ENCODE results near the gene MAGT1.
"Not testable (repeated sequence)": the region's sequence is repeated elsewhere in the genome, so short reads cannot be mapped to it uniquely, and the experiment has no call there.

Gene MAGT1

DNA sequence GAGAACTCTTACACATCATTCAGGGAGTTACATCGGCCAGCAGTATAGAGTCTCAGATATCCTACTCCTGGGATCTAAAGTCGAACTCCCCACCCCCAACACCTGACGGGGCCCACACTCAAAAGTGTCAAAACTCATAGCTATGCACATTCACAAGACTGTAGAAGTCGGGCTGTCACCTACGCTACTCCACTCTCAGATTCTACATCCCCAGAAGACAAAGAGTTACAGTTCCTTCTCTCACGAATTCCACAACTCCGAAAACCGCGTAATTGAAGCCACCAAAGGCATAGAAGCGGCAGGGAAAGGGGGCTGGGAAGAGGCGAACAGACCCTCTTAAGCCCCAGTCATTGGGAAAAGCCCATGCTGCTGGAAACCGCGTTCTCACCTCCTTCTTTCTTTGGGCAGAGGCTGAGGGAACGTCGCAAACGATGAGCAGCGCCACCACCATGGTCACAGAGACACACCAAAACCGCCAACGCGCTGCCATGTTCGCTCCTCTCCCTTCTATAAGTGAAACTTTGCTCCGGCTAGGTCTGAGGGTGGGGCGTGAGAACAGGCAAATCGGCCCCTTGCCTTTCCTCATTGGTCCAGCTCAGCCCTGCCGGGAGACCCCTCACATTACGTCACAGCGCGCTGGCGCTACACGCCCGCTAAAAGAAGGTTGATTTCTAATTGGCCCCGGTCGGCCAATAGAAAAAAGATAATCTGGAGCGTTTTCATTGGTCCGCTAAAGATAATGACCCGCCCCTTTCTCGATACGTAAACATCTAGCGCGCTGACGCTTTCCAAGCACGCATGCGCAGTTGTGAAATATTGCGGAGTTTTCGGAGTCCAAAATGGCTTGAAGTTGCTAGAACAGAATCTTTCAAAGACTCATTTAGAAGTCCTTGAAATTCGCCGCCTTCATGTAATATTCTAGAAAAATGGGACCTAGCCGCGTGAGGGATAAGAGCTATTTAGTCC lies at the start of gene MAGT1:
Gene MAGT1, minus strand, starts transcription at position 515 of the 966 bp plus-strand sequence. Its CDS starts 25 bp downstream, at position 490.
- DNase-seq (ENCODE audit: low read depth, low spot score): peak; percentile 82

DNA sequence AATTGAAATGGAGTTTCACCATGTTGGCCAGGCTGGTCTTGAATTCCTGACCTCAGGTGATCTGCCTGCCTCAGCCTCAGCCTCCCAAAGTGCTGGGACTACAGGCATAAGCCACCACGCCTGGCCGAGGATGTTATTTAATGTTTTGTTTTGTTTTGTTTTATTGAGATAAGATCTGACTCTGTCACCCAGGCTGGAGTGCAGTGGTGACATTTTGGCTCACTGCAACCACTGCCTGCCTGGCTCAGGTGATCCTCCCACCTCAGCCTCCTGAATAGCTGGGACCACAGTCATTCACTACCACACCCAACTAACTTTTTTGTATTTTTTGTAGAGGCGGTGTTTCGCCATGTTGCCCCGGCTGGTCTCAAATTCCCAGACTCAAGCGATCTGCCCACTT lies 49.8 kb upstream of the MAGT1 start:
- not testable (repeated sequence) for DNase-seq (ENCODE audit: low read depth, low spot score)

DNA sequence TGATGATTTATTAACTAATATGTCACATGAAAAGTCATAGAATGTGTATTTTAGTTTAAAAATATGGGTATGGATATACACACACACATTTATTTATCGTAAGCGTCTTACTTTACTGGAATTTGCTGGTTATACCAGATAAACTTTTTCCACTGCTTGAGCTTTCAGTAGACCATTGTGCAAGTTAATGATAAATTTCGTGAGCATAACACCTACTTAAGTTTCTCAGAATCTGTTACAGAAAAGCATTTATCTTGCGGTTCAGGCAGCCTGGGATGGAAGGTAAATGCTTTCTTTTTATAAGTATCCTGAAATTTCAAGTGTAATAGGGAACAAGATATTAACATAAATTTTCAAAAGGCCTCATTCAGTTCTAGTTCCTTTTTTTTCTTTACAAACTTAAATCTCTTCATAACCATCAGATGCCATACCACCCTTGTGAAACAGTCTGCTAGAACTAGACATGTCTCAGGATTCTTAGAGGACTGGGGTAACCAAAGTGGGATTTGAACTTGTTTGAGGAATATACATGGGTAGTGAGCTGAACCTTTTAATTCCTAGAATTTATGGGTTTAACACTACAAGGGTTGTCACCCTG lies 42.9 kb upstream of the MAGT1 start:
- no peak for DNase-seq (ENCODE audit: low read depth, low spot score)

DNA sequence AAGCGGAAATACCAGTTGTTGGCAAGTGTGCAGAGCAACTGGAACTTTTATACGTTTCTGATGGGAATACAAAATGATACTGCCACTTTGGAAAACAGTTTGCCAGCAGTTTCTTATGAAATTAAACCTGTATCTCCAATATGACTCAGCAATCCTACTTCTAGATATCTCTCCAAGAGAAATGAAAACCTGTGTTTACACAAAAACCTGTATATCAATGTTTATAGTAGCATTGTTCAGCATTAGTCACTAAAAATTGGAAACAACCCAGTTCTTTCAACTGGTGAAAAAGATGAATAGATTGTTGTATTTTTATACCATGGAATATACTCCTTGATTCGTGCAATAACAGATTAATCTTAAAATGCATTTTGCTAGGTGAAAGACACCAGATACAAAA lies 42.1 kb upstream of the MAGT1 start:
- no peak for DNase-seq (ENCODE audit: low read depth, low spot score)

DNA sequence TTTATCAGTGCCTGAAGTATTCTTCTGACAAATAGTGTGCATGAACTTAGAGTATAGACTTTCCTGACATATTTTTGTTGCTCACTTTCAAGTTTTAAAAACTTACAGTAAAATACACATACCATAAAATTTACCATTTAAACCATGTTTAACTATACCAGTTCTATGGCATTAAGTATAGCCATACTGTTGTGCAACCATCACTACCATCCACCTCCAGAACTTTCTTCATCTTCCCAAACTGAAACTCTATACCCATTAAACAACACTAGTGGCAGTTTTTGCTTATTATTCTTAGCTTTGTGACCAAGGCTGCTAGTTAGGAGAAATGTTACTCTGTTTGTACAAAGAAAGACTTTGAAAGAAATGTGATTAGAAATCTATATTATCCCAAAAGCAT lies 41.1 kb upstream of the MAGT1 start:
- no peak for DNase-seq (ENCODE audit: low read depth, low spot score)

DNA sequence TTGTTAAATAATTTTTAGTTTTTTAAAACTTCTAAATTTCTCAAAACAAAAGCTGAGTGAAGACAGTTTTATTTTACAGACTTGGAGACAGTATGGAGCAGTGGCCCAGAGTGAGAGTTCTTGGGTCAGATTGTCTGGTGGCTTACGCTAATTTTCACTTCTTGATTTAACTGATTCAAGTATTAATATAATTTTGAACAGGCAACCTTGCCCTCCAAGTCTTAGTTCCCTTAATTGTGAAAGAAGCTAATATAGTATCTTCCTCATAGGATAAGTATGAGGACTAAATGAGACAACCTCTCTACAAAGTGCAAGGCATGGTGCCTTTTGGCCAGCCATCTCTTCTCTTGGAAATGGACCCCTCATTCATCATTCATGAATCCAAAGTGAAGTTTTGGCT lies 40.7 kb upstream of the MAGT1 start:
- DNase-seq (ENCODE audit: low read depth, low spot score): no peak

DNA sequence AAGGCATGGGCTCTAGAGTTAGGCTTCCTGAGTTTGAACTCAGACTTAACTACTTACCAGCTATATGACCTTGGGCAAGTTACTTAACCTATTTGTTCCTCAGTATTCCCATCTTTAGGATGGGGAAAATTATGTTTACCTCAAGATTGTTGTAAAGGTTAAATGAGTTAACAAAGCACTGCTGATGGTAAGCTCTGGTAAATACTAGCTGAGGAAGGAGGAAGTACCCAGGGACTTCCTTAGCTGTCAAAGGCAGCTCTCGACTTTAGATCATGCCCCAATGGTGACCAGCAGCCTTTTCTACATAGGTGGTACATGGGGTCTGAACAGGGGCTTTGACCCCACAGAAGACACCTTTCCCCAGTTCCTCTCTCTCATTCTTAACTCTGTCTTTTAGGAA lies 35.3 kb upstream of the MAGT1 start:
- no peak for DNase-seq (ENCODE audit: low read depth, low spot score)

DNA sequence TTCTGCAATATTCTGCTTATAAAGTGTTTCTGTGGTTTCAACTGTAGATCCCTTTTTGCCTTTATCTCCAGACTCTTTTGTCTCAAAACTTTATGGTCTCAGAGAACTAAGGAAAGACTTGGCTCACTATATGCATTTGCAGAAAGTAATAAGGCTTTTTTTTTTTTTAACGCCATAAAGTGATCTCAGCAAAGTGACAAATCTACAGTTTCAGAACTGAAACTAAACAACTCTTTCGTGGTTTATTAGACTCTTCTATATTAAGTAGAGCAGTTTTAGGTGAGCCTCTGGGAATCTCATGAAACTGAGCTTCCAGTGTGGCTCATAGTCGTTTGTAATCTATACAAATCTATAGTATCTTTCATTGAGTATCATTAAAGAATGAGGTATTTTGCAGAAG lies 30.5 kb upstream of the MAGT1 start:
- no peak for DNase-seq (ENCODE audit: low read depth, low spot score)

DNA sequence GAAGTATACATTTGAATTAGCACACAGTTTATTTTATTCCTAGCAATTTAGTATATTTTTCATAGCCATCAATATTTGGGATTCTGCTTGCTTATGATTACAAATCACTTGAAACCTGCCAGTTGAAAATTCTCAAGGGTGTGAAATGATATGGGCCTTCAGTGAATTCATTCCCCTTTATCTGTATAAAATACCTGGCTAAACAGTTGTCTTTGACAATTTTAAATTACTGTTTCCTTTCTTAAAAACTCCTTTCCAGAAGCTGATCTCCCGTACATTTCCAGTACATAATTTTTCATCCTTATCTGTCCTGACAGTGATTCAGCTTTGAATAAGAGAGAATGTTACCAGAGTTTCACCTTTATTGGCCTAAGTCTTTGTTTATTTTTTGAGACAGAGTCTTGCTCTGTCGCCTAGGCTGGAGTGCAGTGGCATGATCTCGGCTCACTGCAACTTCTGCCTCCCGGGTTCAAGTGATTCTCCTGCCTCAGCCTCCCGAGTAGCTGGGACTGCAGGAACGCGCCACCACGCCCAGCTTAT lies 29.2 kb upstream of the MAGT1 start:
- no peak for DNase-seq (ENCODE audit: low read depth, low spot score)

DNA sequence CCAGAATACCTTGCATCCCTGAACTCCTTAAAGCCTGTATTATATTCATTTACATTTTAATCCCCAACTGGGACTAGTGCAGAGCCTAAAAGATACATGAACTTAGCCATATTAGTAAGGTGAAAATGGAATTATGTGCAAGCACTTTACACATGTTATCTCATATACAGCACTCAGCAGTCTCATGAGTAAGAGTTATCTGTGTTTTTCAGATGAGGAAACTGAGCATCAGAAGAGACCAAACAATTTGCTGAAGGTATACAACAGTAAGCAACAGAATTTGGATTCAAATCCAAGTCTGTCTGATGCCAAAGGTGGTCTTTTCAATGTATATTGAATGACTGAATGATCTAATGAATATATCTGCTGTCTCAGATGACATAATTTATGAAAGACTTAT lies 27.6 kb upstream of the MAGT1 start:
- DNase-seq (ENCODE audit: low read depth, low spot score): no peak

DNA sequence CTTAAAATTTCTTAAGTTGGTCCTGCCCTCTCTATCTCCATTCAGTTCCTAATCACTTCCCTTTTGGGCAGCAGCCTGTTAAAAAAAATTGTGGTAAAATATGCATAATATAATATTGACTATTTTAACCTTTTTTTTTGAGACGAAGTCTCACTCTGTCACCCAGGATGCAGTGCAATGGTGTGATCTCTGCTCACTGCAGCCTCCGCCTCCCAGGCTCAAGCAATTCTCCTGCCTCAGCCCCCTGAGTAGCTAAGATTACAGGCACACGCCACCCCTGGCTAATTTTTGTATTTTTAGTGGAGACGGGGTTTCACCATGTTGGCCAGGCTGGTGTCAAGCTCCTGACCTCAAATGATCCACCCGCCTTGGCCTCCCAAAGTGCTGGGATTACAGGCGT lies 24.1 kb upstream of the MAGT1 start:
- not testable (repeated sequence) for DNase-seq (ENCODE audit: low read depth, low spot score)

DNA sequence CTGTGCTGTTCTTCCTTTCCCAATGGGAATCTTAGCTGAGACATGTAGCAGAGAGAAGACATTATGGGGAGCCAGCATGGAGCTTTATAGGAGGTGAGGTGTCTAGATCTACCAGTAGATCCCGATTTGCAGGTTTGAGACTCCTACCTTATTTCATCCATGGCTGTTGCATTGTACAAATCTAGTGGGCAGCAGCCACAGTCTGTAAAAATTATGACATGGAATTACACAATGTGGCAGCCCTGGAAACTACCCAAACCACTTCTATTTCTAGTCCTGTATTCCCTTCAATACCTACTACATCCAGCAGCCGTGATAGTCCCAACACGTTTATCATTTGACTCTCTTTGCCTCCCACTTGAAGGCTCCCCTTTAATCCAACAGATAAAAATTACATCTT lies 23.3 kb upstream of the MAGT1 start:
- no peak for DNase-seq (ENCODE audit: low read depth, low spot score)

DNA sequence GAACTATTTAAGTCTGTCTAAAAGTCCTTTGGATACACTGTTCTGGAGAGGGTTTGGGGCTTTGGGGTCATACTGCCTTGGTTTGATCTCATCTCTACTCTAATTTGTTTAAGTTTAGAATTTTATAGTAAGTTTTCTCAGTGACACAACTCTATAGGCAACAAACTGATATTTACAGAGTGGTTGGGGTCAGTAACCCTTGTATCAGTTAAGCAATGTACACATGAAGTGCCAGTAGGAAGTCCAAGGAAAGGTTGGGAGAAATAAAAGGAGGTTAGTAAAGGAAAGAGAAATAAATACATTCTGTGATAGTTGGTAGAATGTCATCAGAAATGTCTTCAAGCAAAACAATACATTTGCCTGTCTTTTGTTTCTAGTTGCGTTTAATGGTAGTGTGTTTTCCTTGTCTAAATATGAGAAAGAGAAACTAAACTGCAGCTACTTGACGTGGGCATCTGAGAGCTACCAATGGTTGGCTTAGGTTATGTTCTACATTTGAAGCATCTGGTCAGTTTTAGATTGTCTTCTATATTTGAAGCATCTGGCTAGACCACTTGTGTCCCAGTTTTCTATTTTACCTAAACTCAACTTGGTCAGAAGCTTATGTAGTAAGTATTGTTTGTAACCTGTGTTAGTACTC lies 22.2 kb upstream of the MAGT1 start:
- no peak for DNase-seq (ENCODE audit: low read depth, low spot score)

DNA sequence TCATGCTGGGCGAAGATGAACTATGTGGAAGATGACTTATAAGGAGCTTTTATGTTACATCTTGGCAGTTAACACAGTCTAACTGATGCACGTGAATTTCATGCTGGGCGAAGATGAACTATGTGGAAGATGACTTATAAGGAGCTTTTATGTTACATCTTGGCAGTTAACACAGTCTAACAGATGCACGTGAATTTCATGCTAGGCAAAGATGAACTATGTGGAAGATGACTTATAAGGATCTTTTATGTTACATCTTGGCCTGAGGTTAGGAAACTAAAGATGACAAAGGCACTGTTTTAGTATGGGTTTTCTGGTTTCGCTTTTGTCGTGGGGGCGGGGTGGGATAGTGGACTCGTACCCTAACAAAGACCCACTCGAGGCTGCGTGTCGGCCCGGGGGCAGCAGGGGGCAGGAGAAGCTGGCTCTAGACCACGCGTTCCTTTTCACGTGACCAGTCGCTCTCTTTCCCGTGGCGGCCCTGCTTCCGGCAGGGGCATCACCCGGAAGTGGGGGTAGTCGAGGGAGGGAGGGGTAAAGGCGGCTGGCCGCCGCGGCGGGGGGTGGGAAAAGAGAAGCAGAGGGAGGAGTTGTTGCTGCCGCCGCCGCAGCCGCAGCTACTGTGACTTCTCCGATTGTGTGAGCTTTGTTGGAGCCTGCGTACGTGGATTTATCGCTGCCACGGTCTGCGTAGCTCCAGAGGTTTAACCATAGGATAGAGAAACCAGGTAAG lies 15.0 kb upstream of the MAGT1 start, which contains the start of gene ATP7A:
Gene ATP7A, plus strand, starts transcription at position 586 of the 733 bp plus-strand sequence. CDS start 60,949 bp downstream, outside the sequence.
- peak; percentile 86 for DNase-seq (ENCODE audit: low read depth, low spot score)

DNA sequence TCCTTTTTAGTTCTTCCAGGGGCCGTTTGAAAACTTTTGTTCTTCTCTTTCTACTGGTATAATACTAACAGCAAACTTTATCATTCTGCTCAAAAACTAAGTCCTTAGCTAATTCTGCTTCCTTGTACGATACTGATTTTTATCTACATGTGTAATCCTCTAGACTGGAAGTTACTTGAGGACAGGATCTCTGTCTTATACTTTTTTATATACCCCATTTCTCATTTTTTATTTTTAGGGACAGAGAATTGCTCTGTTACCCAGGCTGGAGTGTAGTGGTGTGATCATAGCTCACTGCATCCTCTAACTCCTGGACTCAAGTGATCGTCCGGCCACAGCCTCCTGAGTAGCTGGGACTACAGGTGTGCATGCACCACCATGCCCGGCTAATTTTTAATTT lies 6.3 kb upstream of the MAGT1 start:
- no peak for DNase-seq (ENCODE audit: low read depth, low spot score)

DNA sequence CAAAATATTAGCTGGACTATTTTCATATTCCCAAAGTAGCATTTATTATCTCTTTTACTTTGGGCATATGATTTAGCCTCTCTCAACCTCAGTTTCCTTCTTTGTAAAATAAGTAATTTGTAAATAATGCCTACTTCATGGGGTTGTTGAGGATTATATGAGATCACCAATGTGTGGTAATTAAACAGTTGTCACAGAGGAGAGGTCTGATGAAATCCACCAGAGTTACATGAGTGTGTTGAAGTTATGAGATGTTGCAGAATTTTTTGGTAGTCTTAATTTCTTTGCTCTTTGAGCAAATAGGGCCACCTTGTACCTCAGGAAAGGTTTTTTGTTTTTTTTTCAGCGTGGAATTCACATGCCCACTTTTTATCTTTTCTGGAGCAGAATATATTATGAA lies 5.5 kb upstream of the MAGT1 start:
- no peak for DNase-seq (ENCODE audit: low read depth, low spot score)

DNA sequence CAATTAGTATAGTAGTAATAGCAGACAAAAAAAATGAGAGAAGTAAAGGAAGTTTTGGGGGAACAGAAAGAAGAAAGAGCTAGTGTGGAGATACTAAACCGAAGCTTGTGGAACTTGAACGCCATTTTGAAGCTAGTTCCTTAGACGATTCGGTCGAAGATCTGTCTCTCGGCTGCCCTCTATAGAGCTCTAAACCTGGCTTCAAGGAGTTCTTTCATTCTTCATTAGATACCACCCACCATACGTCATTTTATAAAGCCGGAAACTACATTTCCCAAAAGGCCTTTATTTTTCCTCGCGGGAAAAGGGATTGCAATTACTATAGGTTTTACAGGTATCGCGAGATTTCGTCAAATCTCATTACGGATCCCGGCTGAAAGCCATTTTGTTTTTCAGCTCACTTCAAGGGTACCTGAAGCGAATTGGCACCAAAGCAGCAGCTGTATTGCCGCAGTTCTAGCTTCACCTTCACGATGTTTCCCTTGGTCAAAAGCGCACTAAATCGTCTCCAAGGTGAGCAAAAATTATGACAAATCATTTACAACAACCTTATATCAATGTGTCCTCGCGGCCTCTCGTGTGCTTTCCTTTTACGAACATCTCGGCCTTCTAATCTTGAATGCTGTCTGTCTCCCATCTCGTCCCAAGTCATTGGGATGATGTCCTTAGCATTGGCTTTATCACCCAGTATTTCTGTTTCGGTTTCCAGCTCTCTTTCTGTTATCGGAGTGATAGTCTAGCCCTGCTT lies 4.0 kb upstream of the MAGT1 start, which contains the start of gene COX7B:
Gene COX7B, plus strand, starts transcription at position 388 of the 748 bp plus-strand sequence. Its CDS starts 86 bp downstream, at position 474.
- peak; percentile 51 for DNase-seq (ENCODE audit: low read depth, low spot score)

DNA sequence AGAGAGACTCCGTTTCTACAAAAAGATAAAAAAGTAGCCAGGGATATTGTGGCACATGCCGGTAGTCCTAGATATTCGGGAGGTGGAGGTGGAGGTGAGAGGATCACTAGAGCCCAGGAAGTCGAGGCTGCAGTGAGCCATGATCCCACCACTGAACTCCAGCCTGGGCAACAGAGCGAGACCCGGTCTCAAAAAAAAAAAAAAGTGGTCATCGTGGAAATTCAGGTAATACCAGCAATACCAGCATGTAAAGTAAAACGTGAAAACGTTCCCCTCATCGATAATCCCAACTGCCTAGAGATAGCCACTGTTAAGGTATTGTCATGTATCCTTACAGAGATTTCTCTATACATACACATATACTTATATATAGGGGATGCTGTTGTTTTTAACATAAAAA lies 1.5 kb downstream of the MAGT1 start:
- no peak for DNase-seq (ENCODE audit: low read depth, low spot score)

DNA sequence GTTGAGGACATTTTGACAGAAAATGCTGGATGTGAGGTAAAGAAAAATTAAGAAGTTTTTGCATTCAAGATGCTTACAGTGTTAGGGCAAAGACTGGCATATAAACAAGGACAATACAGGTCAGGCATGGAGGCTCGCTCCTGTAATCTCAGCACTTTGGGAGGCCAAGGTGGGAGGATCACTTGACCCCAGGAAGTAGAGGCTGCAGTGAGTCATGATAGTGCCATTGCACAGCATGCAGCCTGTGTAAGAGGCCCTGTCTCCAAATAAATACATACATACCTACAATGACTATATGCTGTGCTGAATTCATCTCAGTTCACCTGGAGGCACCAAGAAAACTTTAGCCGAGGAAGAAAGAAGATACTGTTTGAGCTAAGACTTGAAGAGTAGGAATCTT lies 2.3 kb downstream of the MAGT1 start:
- DNase-seq (ENCODE audit: low read depth, low spot score): no peak

DNA sequence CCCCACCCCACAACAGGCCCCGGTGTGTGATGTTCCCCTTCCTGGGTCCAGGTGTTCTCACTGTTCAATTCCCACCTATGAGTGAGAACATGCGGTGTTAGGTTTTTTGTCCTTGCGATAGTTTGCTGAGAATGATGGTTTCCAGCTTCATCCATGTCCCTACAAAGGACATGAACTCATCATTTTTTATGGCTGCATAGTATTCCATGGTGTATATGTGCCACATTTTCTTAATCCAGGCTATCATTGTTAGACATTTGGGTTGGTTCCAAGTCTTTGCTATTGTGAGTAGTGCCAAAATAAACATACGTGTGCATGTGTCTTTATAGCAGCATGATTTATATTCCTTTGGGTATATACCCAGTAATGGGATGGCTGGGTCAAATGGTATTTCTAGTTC lies 13.8 kb downstream of the MAGT1 start:
- not testable (repeated sequence) for DNase-seq (ENCODE audit: low read depth, low spot score)

DNA sequence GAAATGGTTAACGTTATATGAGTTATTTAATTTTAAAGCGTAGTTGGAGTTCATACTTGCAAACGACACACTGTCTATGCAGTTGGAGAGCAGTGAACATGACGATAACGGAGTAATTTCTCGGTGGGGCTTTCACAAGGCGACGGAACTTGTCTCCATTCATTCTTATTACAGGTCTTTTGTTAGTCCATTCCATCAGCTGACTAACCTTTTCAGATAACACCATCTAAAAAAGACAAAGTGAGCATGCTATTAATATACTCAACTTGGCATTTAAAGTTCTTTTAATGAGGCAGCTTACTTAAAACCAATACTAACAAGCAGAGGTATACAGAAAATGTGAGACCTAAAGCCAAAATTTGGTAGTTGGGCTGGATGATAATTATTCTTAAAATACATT lies 19.9 kb downstream of the MAGT1 start:
- no peak for DNase-seq (ENCODE audit: low read depth, low spot score)
